Kidney (tissue), 14 donors: ENCODE results near the gene TPST2. TPM values are rescaled to one million over a fixed set of nuclear protein-coding genes. Genes with fewer than 3 reads are reported as not detected.

Experiments used
- DNase-seq, 5 donors: peaks; one replicate each; pipeline ENCODE4 v3.0.0-alpha.2; 2013 to 2020
- FAIRE-seq: peaks from 2 replicates; lab custom pipeline; 2012; peaks lifted over from hg19 to GRCh38; lab: Jason Lieb, UNC
- H3K27ac ChIP-seq, 2 donors: one replicate each; pipeline ENCODE4 v1.7.0; 2013; ENCODE audit warnings: low read depth in 2 of 2, low read length in 2 of 2, inconsistent platforms in 1 of 2
- H3K27me3 ChIP-seq: one replicate; pipeline ENCODE4 v1.7.1; 2013; ENCODE audit warnings: low read length, inconsistent platforms; ENCODE audit not compliant: control insufficient read depth, insufficient read depth
- H3K36me3 ChIP-seq, 3 donors: one replicate each; pipeline versions ENCODE4 v1.7.0 to v1.7.1; 2013; ENCODE audit warnings: low read length in 3 of 3, control low read depth in 1 of 3, inconsistent platforms in 1 of 3; ENCODE audit not compliant: insufficient read depth in 3 of 3, control insufficient read depth in 2 of 3
- H3K4me1 ChIP-seq, 3 donors: one replicate each; pipeline versions ENCODE4 v1.7.0 to v1.7.1; 2013; ENCODE audit warnings: low read length in 3 of 3, inconsistent platforms in 1 of 3, low read depth in 1 of 3; ENCODE audit not compliant: control insufficient read depth in 2 of 3, insufficient read depth in 2 of 3
- H3K4me3 ChIP-seq, 3 donors: one replicate each; pipeline versions ENCODE4 v1.7.0 to v1.8.1; 2013; ENCODE audit warnings: low read length in 3 of 3, control low read depth in 1 of 3, inconsistent platforms in 1 of 3
- H3K9ac ChIP-seq, 3 donors: one replicate each; pipeline versions ENCODE4 v1.7.0 to v1.7.1; 2013; ENCODE audit warnings: low read length in 3 of 3, control low read depth in 1 of 3, inconsistent platforms in 1 of 3
- H3K9me3 ChIP-seq, 3 donors: one replicate each; pipeline versions ENCODE4 v1.7.0 to v1.7.1; 2013; ENCODE audit warnings: low read length in 3 of 3, control low read depth in 1 of 3, inconsistent platforms in 1 of 3; ENCODE audit not compliant: control insufficient read depth in 2 of 3, insufficient read depth in 1 of 3
- intact Hi-C: fragments of 100-400 bp; cut with DNase I; formaldehyde crosslinking; loops from one replicate; pipeline ENCODE4 v1.11.1; 2022
- polyA plus RNA-seq: library from polyadenylated mRNA; stranded (reverse); fragments of 350-450 nt; fragmentation: Illumina TruSeq; extraction: RNeasy Lipid Tissue Mini Kit (QIAGEN cat#74804); gene quantifications from one replicate; pipeline ENCODE4 v1.2.3, GENCODE V29; 2014; ENCODE audit warnings: low read depth, low replicate concordance; ENCODE audit not compliant: insufficient read depth
- total RNA-seq: library from RNA; stranded (reverse); fragmentation: NEBNext Ultra II Directional; extraction: Animal tissue kit (Norgen Biotek cat#: 25700); gene quantifications from one replicate; pipeline ENCODE4 v1.2.1, GENCODE V29; 2021
- TF ChIP-seq, protein P1 (sequence below): IDR thresholded peaks from 3 replicates; pipeline ENCODE4 v1.5.1; 2012; ENCODE audit warnings: mild to moderate bottlenecking, moderate library complexity, borderline replicate concordance; ENCODE audit not compliant: insufficient read depth; ENCODE audit errors: extremely low read depth
- donor health status: control.
- donor health status: control.
- donor health status: control.
- donor health status: control.
- donor health status: control.
- donor health status: DM: yes; HTN: yes; CAD: no.
- donor health status: Normal renal cell carcinoma (clear cell type).

The TPST2 gene
- total and polyA plus RNA-seq, 2 donors from 2014 or later = 40.3 to 48.7 TPM

- intact Hi-C loops = no loop called here
- FAIRE-seq = no peak
- peak in 1 of 5 donors; percentile 4 for DNase-seq
- Histone ChIP-seq H3K9ac (no peak overlapping the region), H3K4me3 (no peak overlapping the region), H3K36me3 (no peaks in the 10 kb centered on the region), H3K27me3 (no peaks in the 10 kb centered on the region), H3K27ac (no peak overlapping the region), H3K4me1 (no peaks in the 10 kb centered on the region), H3K9me3 (no peaks in the 10 kb centered on the region)
- TF ChIP-seq, protein P1, sequence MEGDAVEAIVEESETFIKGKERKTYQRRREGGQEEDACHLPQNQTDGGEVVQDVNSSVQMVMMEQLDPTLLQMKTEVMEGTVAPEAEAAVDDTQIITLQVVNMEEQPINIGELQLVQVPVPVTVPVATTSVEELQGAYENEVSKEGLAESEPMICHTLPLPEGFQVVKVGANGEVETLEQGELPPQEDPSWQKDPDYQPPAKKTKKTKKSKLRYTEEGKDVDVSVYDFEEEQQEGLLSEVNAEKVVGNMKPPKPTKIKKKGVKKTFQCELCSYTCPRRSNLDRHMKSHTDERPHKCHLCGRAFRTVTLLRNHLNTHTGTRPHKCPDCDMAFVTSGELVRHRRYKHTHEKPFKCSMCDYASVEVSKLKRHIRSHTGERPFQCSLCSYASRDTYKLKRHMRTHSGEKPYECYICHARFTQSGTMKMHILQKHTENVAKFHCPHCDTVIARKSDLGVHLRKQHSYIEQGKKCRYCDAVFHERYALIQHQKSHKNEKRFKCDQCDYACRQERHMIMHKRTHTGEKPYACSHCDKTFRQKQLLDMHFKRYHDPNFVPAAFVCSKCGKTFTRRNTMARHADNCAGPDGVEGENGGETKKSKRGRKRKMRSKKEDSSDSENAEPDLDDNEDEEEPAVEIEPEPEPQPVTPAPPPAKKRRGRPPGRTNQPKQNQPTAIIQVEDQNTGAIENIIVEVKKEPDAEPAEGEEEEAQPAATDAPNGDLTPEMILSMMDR = no peak
These were observed 12.2 kb upstream of the TPST2 start for GRCh38 chr22:26602127-26602526.

DNA sequence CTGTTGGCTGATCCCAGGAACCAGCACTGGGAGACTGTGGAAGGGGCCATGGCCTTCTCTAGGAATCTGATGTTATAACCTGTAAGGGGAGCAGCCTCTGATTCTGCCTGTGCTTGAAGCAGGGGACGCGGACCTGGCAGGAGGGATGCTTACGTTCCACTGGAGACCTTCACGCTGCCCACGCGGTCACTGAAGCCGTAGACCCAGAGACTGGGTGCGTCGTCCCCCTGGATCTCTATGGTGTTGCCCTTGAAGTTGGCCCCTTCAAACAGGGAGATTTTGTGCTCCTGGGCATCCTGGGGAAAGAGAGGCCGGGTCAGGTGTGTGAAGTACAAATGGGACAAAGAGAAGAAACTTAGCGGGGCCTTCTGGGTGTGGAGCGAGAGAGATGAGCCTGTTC is 11.8 kb upstream of the TPST2 start:
- H3K9me3 ChIP-seq = no peaks in the 10 kb centered on the region
- no peak overlapping the region for H3K27ac ChIP-seq
- no peaks in the 10 kb centered on the region for H3K27me3 ChIP-seq
- no peak overlapping the region for H3K9ac ChIP-seq
- TF ChIP-seq, protein P1 = no peak
- peak in 1 of 5 donors; percentile 30 for DNase-seq
- intact Hi-C loops = no loop called here
- H3K4me1 ChIP-seq = no peaks in the 10 kb centered on the region
- H3K36me3 ChIP-seq = no peaks in the 10 kb centered on the region
- no peak overlapping the region for H3K4me3 ChIP-seq
- FAIRE-seq = no peak

- no peak for FAIRE-seq
- no peaks in the 10 kb centered on the region for H3K9me3 ChIP-seq
These were observed 9.6 kb upstream of the TPST2 start for GRCh38 chr22:26599505-26599904.

More at GRCh38 chr22:26599505-26599904, 9.6 kb upstream of the TPST2 start:
- Histone ChIP-seq H3K9ac (no peak overlapping the region), H3K4me3 (no peak overlapping the region), H3K36me3 (no peaks in the 10 kb centered on the region), H3K27ac (no peak overlapping the region), H3K27me3 (no peaks in the 10 kb centered on the region), H3K4me1 (no peaks in the 10 kb centered on the region)
- no peak for DNase-seq
- intact Hi-C loops = no loop called here
- TF ChIP-seq, protein P1 = no peak
